H9 (cell line): ENCODE data around the gene EP300. TPM values are rescaled to one million over a fixed set of nuclear protein-coding genes. Genes with fewer than 3 reads are reported as not detected.

Source experiments
- DNase-seq: peaks from one replicate; pipeline ENCODE4 v3.0.0-alpha.2; 2017
- H2AFZ ChIP-seq: one replicate; pipeline ENCODE4 v1.6.1; 2013; ENCODE audit warnings: mild to moderate bottlenecking, low read length, control low read depth, moderate library complexity
- H2AK5ac ChIP-seq: 2 replicates; pipeline ENCODE4 v1.6.1; 2013; ENCODE audit warnings: low read length, control low read depth, mixed read lengths; ENCODE audit not compliant: insufficient read length
- H2BK120ac ChIP-seq: one replicate; pipeline ENCODE4 v1.6.1; 2013; ENCODE audit warnings: low read depth, mild to moderate bottlenecking, low read length, control low read depth, inconsistent platforms; ENCODE audit not compliant: poor library complexity, severe bottlenecking
- H2BK12ac ChIP-seq: 2 replicates; pipeline ENCODE4 v1.6.1; 2013; ENCODE audit warnings: low read length, control low read depth, mixed read lengths, low read depth; ENCODE audit not compliant: insufficient read length
- H2BK15ac ChIP-seq: 2 replicates; pipeline ENCODE4 v1.6.1; 2013; ENCODE audit warnings: low read depth, low read length, control low read depth
- H2BK20ac ChIP-seq: one replicate; pipeline ENCODE4 v1.6.1; 2013; ENCODE audit warnings: low read depth, mild to moderate bottlenecking, low read length, control low read depth, inconsistent platforms; ENCODE audit not compliant: poor library complexity, severe bottlenecking
- H2BK5ac ChIP-seq: 2 replicates; pipeline ENCODE4 v1.6.1; 2013; ENCODE audit warnings: low read length, control low read depth, mixed read lengths; ENCODE audit not compliant: insufficient read length
- H3K14ac ChIP-seq: 2 replicates; pipeline ENCODE4 v1.6.1; 2013; ENCODE audit warnings: low read length, control low read depth; ENCODE audit not compliant: insufficient read depth
- H3K18ac ChIP-seq: 2 replicates; pipeline ENCODE4 v1.6.1; 2013; ENCODE audit warnings: low read depth, mild to moderate bottlenecking, mixed read lengths, low read length, control low read depth; ENCODE audit not compliant: insufficient read length
- H3K23ac ChIP-seq: 2 replicates; pipeline ENCODE4 v1.6.1; 2013; ENCODE audit warnings: low read length, control low read depth, mixed read lengths, low read depth; ENCODE audit not compliant: insufficient read length
- H3K23me2 ChIP-seq: 2 replicates; pipeline ENCODE4 v1.6.1; 2013; ENCODE audit warnings: low read depth, mild to moderate bottlenecking, mixed read lengths, low read length, control low read depth; ENCODE audit not compliant: insufficient read length, poor library complexity, severe bottlenecking
- H3K27ac ChIP-seq: 2 replicates; pipeline ENCODE4 v1.5.1; 2013; ENCODE audit warnings: low read length, control low read depth, mixed read lengths, low read depth; ENCODE audit not compliant: insufficient read length
- H3K27me3 ChIP-seq: 2 replicates; pipeline ENCODE4 v1.6.1; 2013; ENCODE audit warnings: low read length, control low read depth, inconsistent platforms; ENCODE audit not compliant: insufficient read depth
- H3K4ac ChIP-seq: 2 replicates; pipeline ENCODE4 v1.6.1; 2013; ENCODE audit warnings: low read depth, mild to moderate bottlenecking, control low read depth, inconsistent platforms, low read length, moderate library complexity
- H3K4me1 ChIP-seq: 2 replicates; pipeline ENCODE4 v1.6.1; 2013; ENCODE audit warnings: low read length, control low read depth, inconsistent platforms; ENCODE audit not compliant: insufficient read depth
- H3K4me2 ChIP-seq: 2 replicates; pipeline ENCODE4 v1.6.1; 2013; ENCODE audit warnings: low read length, control low read depth, mixed read lengths; ENCODE audit not compliant: insufficient read length, insufficient read depth
- H3K56ac ChIP-seq: 2 replicates; pipeline ENCODE4 v1.6.1; 2013; ENCODE audit warnings: low read depth, mild to moderate bottlenecking, mixed read lengths, low read length, control low read depth; ENCODE audit not compliant: insufficient read length
- H3K79me1 ChIP-seq: 2 replicates; pipeline ENCODE4 v1.6.1; 2013; ENCODE audit warnings: low read depth, mild to moderate bottlenecking, moderate library complexity, low read length, control low read depth, inconsistent platforms; ENCODE audit not compliant: insufficient read depth, poor library complexity, severe bottlenecking
- H3K79me2 ChIP-seq: 2 replicates; pipeline ENCODE4 v1.6.1; 2013; ENCODE audit warnings: low read length, control low read depth, inconsistent platforms; ENCODE audit not compliant: insufficient read depth
- H3K9ac ChIP-seq: 2 replicates; pipeline ENCODE4 v1.6.1; 2013; ENCODE audit warnings: low read length, control low read depth, mixed read lengths; ENCODE audit not compliant: insufficient read length; ENCODE audit errors: extremely low read depth
- H3K9me3 ChIP-seq: one replicate; pipeline ENCODE4 v1.6.1; 2013; ENCODE audit warnings: low read depth, low read length, inconsistent platforms; ENCODE audit not compliant: control insufficient read depth
- H3T11ph ChIP-seq: one replicate; pipeline ENCODE4 v1.6.1; 2013; ENCODE audit warnings: mild to moderate bottlenecking, low read length, control low read depth, inconsistent platforms
- H4K20me1 ChIP-seq: one replicate; pipeline ENCODE4 v1.6.1; 2013; ENCODE audit not compliant: control insufficient read depth, insufficient read length, insufficient read depth
- H4K5ac ChIP-seq: 2 replicates; pipeline ENCODE4 v1.6.1; 2013; ENCODE audit warnings: low read depth, mild to moderate bottlenecking, mixed read lengths, low read length, control low read depth; ENCODE audit not compliant: insufficient read length
- H4K8ac ChIP-seq: replicated peaks from 2 replicates; pipeline ENCODE4 v1.6.1; 2013; ENCODE audit warnings: low read length, control low read depth, mixed read lengths, low read depth; ENCODE audit not compliant: insufficient read length
- H4K91ac ChIP-seq: 2 replicates; pipeline ENCODE4 v1.6.1; 2013; ENCODE audit warnings: low read depth, mild to moderate bottlenecking, moderate library complexity, mixed read lengths, low read length, control low read depth; ENCODE audit not compliant: insufficient read length
- H3K27ac Mint-ChIP-seq, 3 experiments: 2 replicates in 2 of 3; 3 replicates in 1 of 3; pipeline ENCODE4 v1.8.0; 2020 to 2021; ENCODE audit warnings: mixed read lengths in 3 of 3, mild to moderate bottlenecking in 1 of 3, moderate library complexity in 1 of 3
- H3K27me3 Mint-ChIP-seq: 2 replicates; pipeline ENCODE4 v1.8.0; 2021; ENCODE audit warnings: low read depth, mild to moderate bottlenecking, moderate library complexity, mixed read lengths
- H3K36me3 Mint-ChIP-seq, 3 experiments: 2 replicates in 2 of 3; 3 replicates in 1 of 3; pipeline ENCODE4 v1.8.0; 2020 to 2021; ENCODE audit warnings: low read depth in 3 of 3, mixed read lengths in 3 of 3; ENCODE audit not compliant: insufficient read depth in 1 of 3
- H3K4me1 Mint-ChIP-seq, 2 experiments: 2 replicates each; pipeline ENCODE4 v1.8.0; 2020; ENCODE audit warnings: mixed read lengths in 2 of 2
- H3K4me3 Mint-ChIP-seq, 2 experiments: 2 replicates in 1 of 2; 3 replicates in 1 of 2; pipeline ENCODE4 v1.8.0; 2020 to 2021; ENCODE audit warnings: mild to moderate bottlenecking in 2 of 2, mixed read lengths in 2 of 2, moderate library complexity in 1 of 2
- H3K9me3 Mint-ChIP-seq, 2 experiments: 2 replicates in 1 of 2; 3 replicates in 1 of 2; pipeline ENCODE4 v1.8.0; 2020; ENCODE audit warnings: mild to moderate bottlenecking in 2 of 2, mixed read lengths in 2 of 2, moderate library complexity in 1 of 2
- CTCF ChIP-seq: fragments of 200-600 bp; sonication (generic); conservative IDR thresholded peaks from 3 replicates; pipeline ENCODE4 v1.8.0; 2021; ENCODE audit warnings: antibody characterized with exemption, mild to moderate bottlenecking
- total RNA-seq: library from RNA; stranded (reverse); gene quantifications from 2 replicates; pipeline ENCODE4 v1.2.1, GENCODE V29; 2021

Gene EP300
- total RNA-seq, 1 experiment from 2014 or later: 136 TPM

- H2BK20ac ChIP-seq: no peak overlapping the region
- H3K9ac ChIP-seq: no peak overlapping the region
- H4K91ac ChIP-seq: no peak overlapping the region
- Mint-ChIP-seq H3K36me3 (no peaks in the 10 kb centered on the region), H3K27ac (no peak overlapping the region; a peak in 1 of 7 replicates), H3K4me1 (peaks cover 0 to 2% of the 10 kb centered on the region in 2 experiments; a peak in 1 of 4 replicates), H3K27me3 (peaks cover 4% of the 10 kb centered on the region; the same call in 1 of the 2 replicates), H3K4me3 (no peak overlapping the region), H3K9me3 (no peaks in the 10 kb centered on the region)
- H3K79me1 ChIP-seq: no peaks in the 10 kb centered on the region
- H3K18ac ChIP-seq: no peak overlapping the region
- no peak overlapping the region for H2BK15ac ChIP-seq
- H2BK120ac ChIP-seq: no peak overlapping the region
- no peak overlapping the region for H3K23ac ChIP-seq
- H2BK12ac ChIP-seq: no peak overlapping the region
- DNase-seq: no peak
- H3K56ac ChIP-seq: no peak overlapping the region
- no peaks in the 10 kb centered on the region for H3K4me1 ChIP-seq
- H3K27ac ChIP-seq: no peak overlapping the region
- no peaks in the 10 kb centered on the region for H3K9me3 ChIP-seq
- H4K20me1 ChIP-seq: no peaks in the 10 kb centered on the region
- no peaks in the 10 kb centered on the region for H3K27me3 ChIP-seq
- H3K4me2 ChIP-seq: no peak overlapping the region
- H2AFZ ChIP-seq: no peak overlapping the region
- TF ChIP-seq CTCF: no peak
- no peak overlapping the region for H4K8ac ChIP-seq
- H3K23me2 ChIP-seq: no peaks in the 10 kb centered on the region
- H3K79me2 ChIP-seq: no peaks in the 10 kb centered on the region
- H3K14ac ChIP-seq: no peak overlapping the region
- H2BK5ac ChIP-seq: no peak overlapping the region
- no peak overlapping the region for H3K4ac ChIP-seq
- no peak overlapping the region for H4K5ac ChIP-seq
- H3T11ph ChIP-seq: no peak overlapping the region
- H2AK5ac ChIP-seq: no peak overlapping the region
These were observed 16.4 kb upstream of the EP300 start for GRCh38 chr22:41075946-41076345.
